ENCODE results near the gene WDR93. TPM values are rescaled to one million over a fixed set of nuclear protein-coding genes. Genes with fewer than 3 reads are reported as not detected.

Gene WDR93
- total RNA-seq, 1 donor from 2014 or later, result not detected

DNA sequence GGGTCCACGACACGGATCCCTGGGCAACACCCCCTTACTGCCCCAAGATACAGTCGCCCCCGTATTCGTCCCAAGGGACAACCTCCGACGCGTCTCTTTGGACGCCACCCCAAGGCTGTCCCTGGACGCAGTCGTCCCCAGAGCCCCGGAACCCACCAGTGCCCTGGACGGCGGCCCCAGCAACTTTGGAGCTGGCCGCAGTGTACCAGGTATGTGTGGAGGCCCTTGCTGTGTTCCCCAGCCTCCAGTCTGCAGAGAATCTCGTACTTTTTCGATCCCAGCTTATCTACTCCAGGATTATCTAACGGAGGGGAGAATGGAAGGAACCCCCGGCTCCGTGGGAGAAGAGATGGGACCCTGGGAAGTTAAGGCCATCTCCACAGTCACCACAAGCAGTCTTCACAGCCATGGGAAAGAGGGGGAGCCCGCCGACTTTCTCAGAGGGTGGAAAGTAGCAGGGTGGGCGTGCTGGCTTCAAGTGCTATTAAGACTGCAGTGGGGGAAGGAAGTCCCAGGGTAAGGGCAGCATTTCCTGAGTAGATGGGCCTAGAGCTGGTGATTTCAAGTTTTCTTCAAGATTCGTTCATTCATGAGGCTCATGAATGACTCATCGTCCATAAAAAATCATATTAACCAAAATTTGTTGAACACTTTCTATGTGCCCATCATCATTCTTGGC is 86.6 kb downstream of the WDR93 start:
- Histone ChIP-seq H3K36me3 (ENCODE audit: control insufficient read depth, insufficient read depth, low read length) (no peaks in the 10 kb centered on the region), H3K27me3 (ENCODE audit: control insufficient read depth, insufficient read depth, low read length) (no peaks in the 10 kb centered on the region), H3K4me3 (ENCODE audit: low read depth, low read length) (no peak overlapping the region)
- DNase-seq (ENCODE audit: low read depth) (no peak), FAIRE-seq (no peak)
- TF ChIP-seq, protein P1, sequence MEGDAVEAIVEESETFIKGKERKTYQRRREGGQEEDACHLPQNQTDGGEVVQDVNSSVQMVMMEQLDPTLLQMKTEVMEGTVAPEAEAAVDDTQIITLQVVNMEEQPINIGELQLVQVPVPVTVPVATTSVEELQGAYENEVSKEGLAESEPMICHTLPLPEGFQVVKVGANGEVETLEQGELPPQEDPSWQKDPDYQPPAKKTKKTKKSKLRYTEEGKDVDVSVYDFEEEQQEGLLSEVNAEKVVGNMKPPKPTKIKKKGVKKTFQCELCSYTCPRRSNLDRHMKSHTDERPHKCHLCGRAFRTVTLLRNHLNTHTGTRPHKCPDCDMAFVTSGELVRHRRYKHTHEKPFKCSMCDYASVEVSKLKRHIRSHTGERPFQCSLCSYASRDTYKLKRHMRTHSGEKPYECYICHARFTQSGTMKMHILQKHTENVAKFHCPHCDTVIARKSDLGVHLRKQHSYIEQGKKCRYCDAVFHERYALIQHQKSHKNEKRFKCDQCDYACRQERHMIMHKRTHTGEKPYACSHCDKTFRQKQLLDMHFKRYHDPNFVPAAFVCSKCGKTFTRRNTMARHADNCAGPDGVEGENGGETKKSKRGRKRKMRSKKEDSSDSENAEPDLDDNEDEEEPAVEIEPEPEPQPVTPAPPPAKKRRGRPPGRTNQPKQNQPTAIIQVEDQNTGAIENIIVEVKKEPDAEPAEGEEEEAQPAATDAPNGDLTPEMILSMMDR (IDR thresholded peaks at IDR 0.05; ENCODE audit: insufficient read depth, low read length, severe bottlenecking), result no peak

DNA sequence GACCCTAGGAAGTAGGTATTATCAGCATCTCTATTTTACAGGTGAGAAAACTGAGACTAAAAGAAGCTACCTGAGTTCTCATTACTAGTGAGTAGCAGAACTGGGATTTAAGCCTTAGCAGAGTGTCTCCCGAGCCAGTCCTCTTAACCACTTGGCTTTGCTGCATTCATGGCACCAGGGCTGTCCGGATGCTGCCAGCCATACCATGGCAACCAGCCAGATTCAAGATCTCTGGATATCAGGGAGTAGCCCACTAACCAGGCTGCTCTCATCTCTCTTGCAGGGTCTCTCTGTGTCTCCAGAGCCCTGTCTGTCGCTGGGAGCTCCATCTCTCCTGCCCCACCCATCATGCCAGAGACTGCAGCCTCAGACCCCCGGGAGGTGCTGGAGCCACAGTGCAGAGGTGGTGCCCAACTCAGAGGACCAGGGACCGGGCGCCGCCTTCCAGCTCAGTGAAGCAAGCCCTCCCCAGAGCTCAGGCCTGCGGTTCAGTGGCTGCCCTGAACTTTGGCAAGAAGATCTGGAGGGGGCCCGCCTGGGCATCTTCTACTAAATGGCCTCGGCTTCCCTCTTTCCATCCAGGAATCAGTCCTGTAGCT is 87.3 kb downstream of the WDR93 start:
- DNase-seq (ENCODE audit: low read depth) (no peak), FAIRE-seq (no peak)
- TF ChIP-seq, protein P1 (IDR thresholded peaks at IDR 0.05; ENCODE audit: insufficient read depth, low read length, severe bottlenecking), result no peak
- Histone ChIP-seq H3K36me3 (ENCODE audit: control insufficient read depth, insufficient read depth, low read length) (no peaks in the 10 kb centered on the region), H3K27me3 (ENCODE audit: control insufficient read depth, insufficient read depth, low read length) (no peaks in the 10 kb centered on the region), H3K4me3 (ENCODE audit: low read depth, low read length) (no peak overlapping the region)

DNA sequence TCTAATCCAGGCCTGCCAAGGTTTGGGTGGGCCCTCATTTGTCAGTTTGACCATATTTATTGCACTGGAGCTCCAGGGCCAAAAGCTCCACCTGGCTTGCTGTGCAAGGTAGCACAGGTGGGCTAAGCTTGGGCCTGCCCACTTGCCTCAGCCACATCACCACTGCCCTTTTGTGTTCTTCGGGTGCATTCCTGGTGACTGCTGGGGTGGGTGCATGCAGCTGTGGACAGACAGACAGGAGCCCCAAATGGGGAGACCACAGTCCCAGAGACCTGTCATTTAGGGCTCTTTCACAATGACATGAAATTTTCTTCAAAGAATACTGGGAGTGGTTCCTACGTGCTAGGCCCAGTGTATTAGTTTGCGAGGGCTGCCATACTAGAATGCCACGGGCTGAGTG is 88.2 kb downstream of the WDR93 start:
- no peak for DNase-seq (ENCODE audit: low read depth)
- no peaks in the 10 kb centered on the region for H3K36me3 ChIP-seq (ENCODE audit: control insufficient read depth, insufficient read depth, low read length)
- TF ChIP-seq, protein P1 (IDR thresholded peaks at IDR 0.05; ENCODE audit: insufficient read depth, low read length, severe bottlenecking), result no peak
- H3K4me3 ChIP-seq (ENCODE audit: low read depth, low read length), result no peak overlapping the region
- no peak for FAIRE-seq
- no peaks in the 10 kb centered on the region for H3K27me3 ChIP-seq (ENCODE audit: control insufficient read depth, insufficient read depth, low read length)

DNA sequence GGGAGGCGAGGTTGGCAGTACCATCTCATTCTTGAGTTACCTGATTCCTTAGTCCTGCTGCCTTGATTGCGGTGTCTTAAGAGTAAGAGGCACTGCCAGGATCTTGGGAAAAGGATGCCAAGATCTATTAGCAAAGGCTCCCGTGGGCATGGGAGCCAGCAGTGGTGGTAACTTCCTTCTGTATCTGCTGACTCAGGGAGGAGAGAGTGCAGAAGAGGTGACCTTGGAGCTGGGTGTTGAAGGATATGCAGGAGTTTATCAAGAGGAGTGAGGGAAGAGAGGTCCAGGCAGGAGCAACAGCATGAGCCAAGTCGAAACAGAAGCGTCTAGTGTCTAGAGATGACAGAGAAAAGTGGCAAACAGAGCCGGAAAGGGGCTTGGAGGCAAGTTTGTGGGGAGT is 90.0 kb downstream of the WDR93 start:
- no peak for FAIRE-seq
- H3K36me3 ChIP-seq (ENCODE audit: control insufficient read depth, insufficient read depth, low read length), result no peaks in the 10 kb centered on the region
- TF ChIP-seq, protein P1 (IDR thresholded peaks at IDR 0.05; ENCODE audit: insufficient read depth, low read length, severe bottlenecking), result no peak
- DNase-seq (ENCODE audit: low read depth), result no peak
- no peak overlapping the region for H3K4me3 ChIP-seq (ENCODE audit: low read depth, low read length)
- H3K27me3 ChIP-seq (ENCODE audit: control insufficient read depth, insufficient read depth, low read length), result no peaks in the 10 kb centered on the region

DNA sequence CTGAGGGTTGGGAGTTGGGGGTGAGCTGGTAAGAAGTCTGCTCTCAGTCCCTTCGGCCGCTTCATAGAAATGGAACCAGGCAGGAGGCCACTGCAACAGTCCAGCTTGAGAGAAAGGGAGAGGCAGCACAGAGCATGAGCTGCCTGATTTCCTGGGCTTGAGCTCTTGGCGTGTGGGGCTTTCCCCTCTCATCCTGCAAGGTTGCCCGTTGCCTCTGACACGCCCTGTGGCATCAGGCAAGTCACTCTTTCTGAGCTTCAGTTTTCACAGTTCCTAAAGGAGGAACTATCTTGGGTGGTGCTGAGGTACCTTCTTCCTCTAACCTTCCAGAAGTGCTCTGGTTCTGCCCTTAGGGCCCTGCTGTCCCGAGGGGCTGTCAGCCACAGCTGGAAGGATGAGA is 90.4 kb downstream of the WDR93 start:
- TF ChIP-seq, protein P1 (IDR thresholded peaks at IDR 0.05; ENCODE audit: insufficient read depth, low read length, severe bottlenecking), result no peak
- H3K36me3 ChIP-seq (ENCODE audit: control insufficient read depth, insufficient read depth, low read length), result no peaks in the 10 kb centered on the region

More for the DNA sequence above, 90.4 kb downstream of the WDR93 start:
- FAIRE-seq (peak; percentile 95), DNase-seq (ENCODE audit: low read depth) (peak; percentile 58)
- H3K27me3 ChIP-seq (ENCODE audit: control insufficient read depth, insufficient read depth, low read length), result no peaks in the 10 kb centered on the region
- H3K4me3 ChIP-seq (ENCODE audit: low read depth, low read length), result no peak overlapping the region

All from bronchial epithelial cell (primary cell).